Measurements from ENCODE around the gene ATP2A3. TPM values are rescaled to one million over a fixed set of nuclear protein-coding genes. Genes with fewer than 3 reads are reported as not detected.

The ATP2A3 gene
- total and polyA plus RNA-seq, 9 donors = 1.6 to 9.9 (median 4.2) TPM

- no peaks in the 10 kb centered on the region for H3K9me3 ChIP-seq
- TF ChIP-seq CTCF (IDR thresholded peaks at IDR 0.05) (no peak), EP300 (IDR thresholded peaks at IDR 0.05) (no peak), POLR2A (IDR thresholded peaks at IDR 0.05) (no peak)
- no peaks in the 10 kb centered on the region for H3K36me3 ChIP-seq
- no peak for DNase-seq
- H3K4me1 ChIP-seq (ENCODE audit: insufficient read depth) = peaks cover 12% of the 10 kb centered on the region
- H3K27me3 ChIP-seq = no peaks in the 10 kb centered on the region
- intact Hi-C loops (cut with DNase I) = loop anchor here (5.0 to 10.0 kb wide), 4 partner anchors 49 to 93 kb away; no protein-coding TSS in a partner anchor
- WGBS, 3 donors = 86 to 93% (median 91%) methylated on average over 9 to 10 of the region's 10 CpGs
- H3K27ac ChIP-seq = no peak overlapping the region
- H3K4me3 ChIP-seq = no peak overlapping the region
Measured at GRCh38 chr17:3914312-3914670, 49.9 kb downstream of the ATP2A3 start.

GRCh38 chr17:3913531-3914311 lies 50.5 kb downstream of the ATP2A3 start:
- Histone ChIP-seq H3K27ac (no peak overlapping the region), H3K4me1 (ENCODE audit: insufficient read depth) (peaks cover 12% of the 10 kb centered on the region), H3K27me3 (no peaks in the 10 kb centered on the region), H3K4me3 (no peak overlapping the region), H3K9me3 (no peaks in the 10 kb centered on the region), H3K36me3 (no peaks in the 10 kb centered on the region)
- intact Hi-C loops (cut with DNase I) = loop anchor here (5.0 to 10.0 kb wide), 4 partner anchors 49 to 94 kb away; no protein-coding TSS in a partner anchor
- DNase-seq = peak; percentile 70 to 87 (median 81)
- 26 to 32% (median 29%) methylated on average over 17 of the region's 17 CpGs for WGBS, 3 donors
- TF ChIP-seq POLR2A (IDR thresholded peaks at IDR 0.05) (no peak), CTCF (IDR thresholded peaks at IDR 0.05) (peak; percentile 86 to 96 (median 92)), EP300 (IDR thresholded peaks at IDR 0.05) (no peak)

- DNase-seq = no peak
- WGBS, 3 donors = 89 to 97% (median 96%) methylated on average over 2 of the region's 2 CpGs
- TF ChIP-seq EP300 (IDR thresholded peaks at IDR 0.05) = no peak
- TF ChIP-seq POLR2A (IDR thresholded peaks at IDR 0.05) = no peak
- no peak for TF ChIP-seq CTCF (IDR thresholded peaks at IDR 0.05)
- H3K27ac ChIP-seq = no peak overlapping the region
- H3K4me3 ChIP-seq = no peak overlapping the region
- H3K9me3 ChIP-seq = no peaks in the 10 kb centered on the region
- intact Hi-C loops (cut with DNase I) = loop anchor here (5.0 to 10.0 kb wide), 4 partner anchors 48 to 94 kb away; no protein-coding TSS in a partner anchor
- peaks cover 12% of the 10 kb centered on the region for H3K4me1 ChIP-seq (ENCODE audit: insufficient read depth)
- H3K36me3 ChIP-seq = no peaks in the 10 kb centered on the region
- no peaks in the 10 kb centered on the region for H3K27me3 ChIP-seq
Measured at GRCh38 chr17:3912827-3913226, 51.4 kb downstream of the ATP2A3 start.

- H3K36me3 ChIP-seq = no peaks in the 10 kb centered on the region
- WGBS, 3 donors = 67 to 77% (median 76%) methylated on average over 30 of the region's 30 CpGs
- H3K4me3 ChIP-seq = no peak overlapping the region
- H3K4me1 ChIP-seq (ENCODE audit: insufficient read depth) = peaks cover 2% of the 10 kb centered on the region
- DNase-seq = no peak
- intact Hi-C loops (cut with DNase I) = loop anchor here (5.0 to 10.0 kb wide), 4 partner anchors 47 to 96 kb away; no protein-coding TSS in a partner anchor
- H3K9me3 ChIP-seq = no peaks in the 10 kb centered on the region
- H3K27me3 ChIP-seq = no peaks in the 10 kb centered on the region
- no peak overlapping the region for H3K27ac ChIP-seq
- TF ChIP-seq EP300 (IDR thresholded peaks at IDR 0.05) (no peak), POLR2A (IDR thresholded peaks at IDR 0.05) (no peak), CTCF (IDR thresholded peaks at IDR 0.05) (no peak)
Measured at GRCh38 chr17:3911271-3912053, 52.8 kb downstream of the ATP2A3 start.
